Brain microvascular endothelial cell (primary cell): ENCODE results near the gene SLC15A5.

ENCODE experiments used
- DNase-seq: peaks from one replicate; pipeline ENCODE4 v3.0.0-alpha.2; 2020
- H3K27ac ChIP-seq: fragments of 250-450 bp; sonication (Bioruptor Pico); 2 replicates; pipeline ENCODE4 v1.5.1; 2020; ENCODE audit warnings: mild to moderate bottlenecking, moderate library complexity
- H3K27me3 ChIP-seq: fragments of 250-450 bp; sonication (Bioruptor Pico); replicated peaks from 2 replicates; pipeline ENCODE4 v1.5.1; 2020; ENCODE audit warnings: mild to moderate bottlenecking
- H3K36me3 ChIP-seq: fragments of 250-450 bp; sonication (Bioruptor Pico); replicated peaks from 2 replicates; pipeline ENCODE4 v1.5.1; 2020; ENCODE audit warnings: mild to moderate bottlenecking
- H3K4me3 ChIP-seq: 2 replicates; pipeline ENCODE4 v1.5.1; 2011; ENCODE audit warnings: low read depth, mild to moderate bottlenecking, control low read depth, low read length, moderate library complexity
- CTCF ChIP-seq: IDR thresholded peaks from 2 replicates; pipeline ENCODE4 v1.5.1; 2011; ENCODE audit warnings: low read depth, mild to moderate bottlenecking, moderate library complexity, low read length, control low read depth, inconsistent platforms; ENCODE audit errors: missing control alignments
- in situ Hi-C: cut with HindIII; loops from 2 replicates; pipeline ENCODE4 v1.10.0; 2017; ENCODE audit warnings: low sequenced_read_pairs, low pct_ligation_motif_present

The SLC15A5 gene

DNA sequence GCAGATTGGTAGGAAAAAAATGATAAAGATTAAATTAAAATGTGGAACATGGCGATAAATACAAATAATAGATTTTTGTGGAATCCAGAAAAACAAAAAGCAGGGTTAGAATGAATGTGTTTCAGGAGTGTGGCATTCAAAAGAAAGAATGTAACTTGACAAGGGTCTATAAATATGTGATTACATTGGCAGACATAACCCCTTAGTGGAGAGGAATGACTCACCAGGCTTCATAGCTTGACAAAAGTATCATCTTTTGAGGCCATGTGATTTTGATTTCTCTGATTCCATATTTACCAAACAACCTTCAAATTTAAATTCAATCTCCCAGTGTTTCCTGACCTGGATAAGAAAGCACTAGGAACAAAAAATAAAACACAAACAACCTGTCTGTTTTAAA is 45.5 kb upstream of the SLC15A5 start:
- H3K27me3 ChIP-seq, result no peaks in the 10 kb centered on the region
- in situ Hi-C loops, result no loop called here
- no peak for TF ChIP-seq CTCF
- no peak overlapping the region for H3K27ac ChIP-seq
- H3K36me3 ChIP-seq, result no peaks in the 10 kb centered on the region
- no peak overlapping the region for H3K4me3 ChIP-seq
- peak; percentile 31 for DNase-seq

- in situ Hi-C loops, result no loop called here
- Histone ChIP-seq H3K36me3 (no peaks in the 10 kb centered on the region), H3K27ac (no peak overlapping the region), H3K4me3 (no peak overlapping the region), H3K27me3 (no peaks in the 10 kb centered on the region)
- DNase-seq, result no peak
- TF ChIP-seq CTCF, result no peak
Measured at GRCh38 chr12:16310934-16311333, 33.4 kb upstream of the SLC15A5 start.

DNA sequence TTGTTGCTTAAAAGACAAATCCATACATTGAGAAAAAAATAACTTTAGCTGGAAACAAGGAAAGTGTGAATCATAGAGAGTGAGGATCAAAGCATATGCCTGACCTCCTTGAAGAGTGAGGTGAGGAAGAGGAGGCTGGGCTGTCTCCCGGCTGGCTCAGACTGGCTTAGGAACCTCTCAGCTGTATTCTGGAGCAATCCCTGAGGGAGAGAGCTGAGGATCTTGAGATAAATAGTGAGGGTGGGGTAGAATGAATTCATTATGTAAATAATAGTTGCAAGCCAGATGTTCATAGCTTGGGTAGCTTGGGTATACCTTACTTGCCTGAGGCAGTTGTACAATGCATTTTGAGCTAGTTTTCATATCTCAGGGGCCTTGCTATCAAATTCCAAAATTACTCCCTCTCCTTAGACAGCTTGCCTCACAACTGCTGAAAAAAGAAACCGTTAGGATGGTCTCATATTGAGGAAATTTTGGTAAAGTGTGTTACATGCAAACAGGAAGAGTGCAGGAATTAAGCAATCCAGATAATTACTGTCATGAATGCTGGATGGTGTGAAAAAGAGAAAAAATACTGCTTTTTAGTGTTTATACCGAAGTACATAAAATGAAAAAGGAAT is 30.5 kb upstream of the SLC15A5 start:
- H3K27me3 ChIP-seq, result no peaks in the 10 kb centered on the region
- TF ChIP-seq CTCF, result no peak
- H3K36me3 ChIP-seq, result no peaks in the 10 kb centered on the region
- H3K27ac ChIP-seq, result no peak overlapping the region
- in situ Hi-C loops, result no loop called here
- no peak overlapping the region for H3K4me3 ChIP-seq
- no peak for DNase-seq

DNA sequence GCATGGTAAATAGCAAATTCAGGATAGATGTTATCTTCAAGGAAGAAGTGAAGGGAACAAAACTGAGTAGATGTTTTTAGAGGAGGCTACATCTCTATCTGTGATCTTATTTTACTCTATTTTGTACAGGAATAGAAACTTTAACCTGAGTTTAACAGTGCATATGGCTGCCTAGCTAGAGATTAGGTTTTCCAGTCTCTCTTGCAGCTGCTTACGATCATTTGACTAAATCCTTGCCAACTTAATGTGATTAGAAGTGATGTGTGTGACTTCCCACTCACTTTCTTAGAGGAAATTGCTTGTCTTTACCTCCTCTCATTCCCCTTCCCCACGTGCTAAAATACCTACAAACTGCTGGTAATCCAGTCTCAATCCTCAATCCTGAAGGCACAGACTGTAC is 26.5 kb upstream of the SLC15A5 start:
- no peak overlapping the region for H3K27ac ChIP-seq
- no peak overlapping the region for H3K4me3 ChIP-seq
- no peaks in the 10 kb centered on the region for H3K36me3 ChIP-seq
- H3K27me3 ChIP-seq, result no peaks in the 10 kb centered on the region
- in situ Hi-C loops, result no loop called here
- TF ChIP-seq CTCF, result no peak
- no peak for DNase-seq

DNA sequence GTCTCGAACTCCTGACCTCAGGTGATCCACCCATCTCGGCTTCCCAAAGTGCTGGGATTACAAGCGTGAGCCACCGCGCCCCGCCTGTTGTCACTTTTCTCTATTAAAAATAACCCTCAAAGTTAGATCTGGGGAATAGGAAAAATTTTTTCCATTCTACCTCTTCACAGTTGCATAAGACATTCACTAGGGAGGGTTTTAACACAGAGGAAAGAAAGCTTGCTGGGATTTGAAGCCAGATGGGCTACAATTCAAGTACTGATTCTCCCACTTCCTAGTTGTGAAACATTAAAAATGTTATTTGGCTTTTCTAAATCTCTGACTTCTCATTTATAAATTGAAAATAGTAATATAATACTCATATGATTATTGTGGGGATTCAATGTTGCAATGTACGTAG is 23.3 kb upstream of the SLC15A5 start:
- in situ Hi-C loops, result no loop called here
- H3K27ac ChIP-seq, result no peak overlapping the region
- H3K27me3 ChIP-seq, result no peaks in the 10 kb centered on the region
- H3K4me3 ChIP-seq, result no peak overlapping the region
- TF ChIP-seq CTCF, result no peak
- no peaks in the 10 kb centered on the region for H3K36me3 ChIP-seq
- DNase-seq, result no peak

- Histone ChIP-seq H3K27ac (no peak overlapping the region), H3K36me3 (no peaks in the 10 kb centered on the region), H3K4me3 (no peak overlapping the region), H3K27me3 (no peaks in the 10 kb centered on the region)
- in situ Hi-C loops, result no loop called here
- DNase-seq, result no peak
- no peak for TF ChIP-seq CTCF
Measured at GRCh38 chr12:16300122-16300521, 22.6 kb upstream of the SLC15A5 start.
